Ovary (tissue), 3 donors: ENCODE data around the gene APBA2.

Source experiments
- POLR2A ChIP-seq: fragments of 450-650 bp; IDR thresholded peaks from one replicate; pipeline ENCODE4 v1.6.1; 2017; ENCODE audit warnings: antibody characterized with exemption, mild to moderate bottlenecking, moderate library complexity
- TF ChIP-seq, protein P1 (sequence below), 3 donors: fragments of 450-650 bp in 2 of 3; fragments of 200-600 bp in 1 of 3; IDR thresholded peaks; one replicate each; pipeline versions ENCODE4 v1.5.1 to v1.8.0; 2016 to 2022; ENCODE audit warnings: antibody characterized with exemption in 3 of 3, mild to moderate bottlenecking in 1 of 3
- donor health status: DM: no; HTN: no; CAD: no.

DNA sequence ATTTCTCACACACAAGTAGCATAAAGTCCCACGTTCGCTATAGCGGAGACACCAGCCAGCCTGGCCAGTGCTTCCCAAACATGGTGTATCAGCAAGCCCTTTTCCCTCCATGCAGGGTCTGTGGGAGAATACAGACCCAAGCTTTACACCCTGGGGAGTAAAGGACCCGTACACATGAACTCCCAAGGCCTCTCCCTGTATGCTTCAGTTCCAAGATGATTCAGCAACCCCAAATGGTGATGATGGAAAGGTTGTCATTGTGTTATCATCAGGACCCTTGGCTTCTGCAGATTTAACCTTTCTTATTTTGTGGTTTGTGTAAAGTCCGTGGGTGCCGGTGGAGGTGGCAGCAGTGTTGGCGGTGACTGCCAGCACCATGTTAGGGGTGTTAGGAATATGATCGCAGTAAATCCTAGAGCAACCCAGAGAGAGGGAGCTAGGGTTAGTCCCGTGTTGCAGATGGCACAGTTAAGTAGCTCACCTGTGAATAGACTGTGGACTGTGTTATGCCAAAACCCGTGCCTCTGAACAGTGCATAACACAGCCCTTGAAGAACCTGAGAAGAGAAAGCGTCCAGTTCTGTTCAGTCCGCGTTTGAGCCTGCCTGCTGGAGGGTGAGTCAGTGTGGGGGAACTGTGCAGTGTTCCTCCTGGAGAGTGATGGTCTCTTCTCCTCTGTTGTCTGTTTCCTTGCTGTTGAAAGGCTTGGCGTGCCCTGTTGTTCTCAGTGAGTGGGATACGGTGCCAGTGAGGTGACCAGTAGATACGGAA is 174.3 kb downstream of the APBA2 start:
- TF ChIP-seq, protein P1, sequence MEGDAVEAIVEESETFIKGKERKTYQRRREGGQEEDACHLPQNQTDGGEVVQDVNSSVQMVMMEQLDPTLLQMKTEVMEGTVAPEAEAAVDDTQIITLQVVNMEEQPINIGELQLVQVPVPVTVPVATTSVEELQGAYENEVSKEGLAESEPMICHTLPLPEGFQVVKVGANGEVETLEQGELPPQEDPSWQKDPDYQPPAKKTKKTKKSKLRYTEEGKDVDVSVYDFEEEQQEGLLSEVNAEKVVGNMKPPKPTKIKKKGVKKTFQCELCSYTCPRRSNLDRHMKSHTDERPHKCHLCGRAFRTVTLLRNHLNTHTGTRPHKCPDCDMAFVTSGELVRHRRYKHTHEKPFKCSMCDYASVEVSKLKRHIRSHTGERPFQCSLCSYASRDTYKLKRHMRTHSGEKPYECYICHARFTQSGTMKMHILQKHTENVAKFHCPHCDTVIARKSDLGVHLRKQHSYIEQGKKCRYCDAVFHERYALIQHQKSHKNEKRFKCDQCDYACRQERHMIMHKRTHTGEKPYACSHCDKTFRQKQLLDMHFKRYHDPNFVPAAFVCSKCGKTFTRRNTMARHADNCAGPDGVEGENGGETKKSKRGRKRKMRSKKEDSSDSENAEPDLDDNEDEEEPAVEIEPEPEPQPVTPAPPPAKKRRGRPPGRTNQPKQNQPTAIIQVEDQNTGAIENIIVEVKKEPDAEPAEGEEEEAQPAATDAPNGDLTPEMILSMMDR (IDR thresholded peaks at IDR 0.05) = no peak
- no peak for TF ChIP-seq POLR2A
